ENCODE results near the gene TRIO.

TRIO gene

DNA sequence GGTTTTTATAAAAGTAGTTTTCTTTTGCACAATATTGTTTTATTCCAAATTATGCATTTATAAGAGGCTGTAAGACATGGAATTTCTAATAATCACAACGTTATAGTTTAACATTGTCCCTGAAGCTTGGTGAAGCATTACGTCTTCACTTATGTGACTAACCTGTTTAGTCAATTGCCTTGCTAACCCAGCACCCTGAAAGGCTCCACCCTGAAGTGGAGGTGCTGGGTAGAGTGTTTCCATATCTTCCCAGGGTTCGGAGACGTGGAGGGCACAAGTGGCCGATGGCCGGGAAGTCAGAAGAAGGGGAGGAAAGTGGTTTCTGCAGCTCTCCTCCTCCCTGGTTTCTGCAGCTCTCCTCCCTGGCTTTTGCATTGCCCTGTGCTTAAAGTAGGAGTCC is 83.4 kb downstream of the TRIO start:
- DNase-seq (ENCODE audit: low spot score): no peak

DNA sequence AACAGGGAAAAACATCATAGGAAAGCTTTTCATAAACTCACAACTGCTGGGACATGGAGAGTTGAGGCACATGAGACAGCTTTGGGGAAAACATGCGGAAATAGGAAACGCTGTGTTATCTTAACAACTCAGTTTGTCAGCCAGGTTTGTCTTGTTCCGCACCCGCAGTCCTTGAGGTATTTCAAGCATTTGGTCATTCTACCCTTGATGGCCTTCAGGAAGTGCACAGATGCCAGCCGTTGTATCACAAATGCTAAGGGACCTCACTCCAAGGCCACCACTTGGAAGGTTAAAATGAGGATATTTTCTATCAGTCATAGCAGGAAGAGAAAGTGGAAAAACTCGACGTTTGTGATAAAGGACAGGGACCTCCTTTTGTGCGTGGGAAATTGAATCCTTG is 83.8 kb downstream of the TRIO start:
- no peak for DNase-seq (ENCODE audit: low spot score)

DNA sequence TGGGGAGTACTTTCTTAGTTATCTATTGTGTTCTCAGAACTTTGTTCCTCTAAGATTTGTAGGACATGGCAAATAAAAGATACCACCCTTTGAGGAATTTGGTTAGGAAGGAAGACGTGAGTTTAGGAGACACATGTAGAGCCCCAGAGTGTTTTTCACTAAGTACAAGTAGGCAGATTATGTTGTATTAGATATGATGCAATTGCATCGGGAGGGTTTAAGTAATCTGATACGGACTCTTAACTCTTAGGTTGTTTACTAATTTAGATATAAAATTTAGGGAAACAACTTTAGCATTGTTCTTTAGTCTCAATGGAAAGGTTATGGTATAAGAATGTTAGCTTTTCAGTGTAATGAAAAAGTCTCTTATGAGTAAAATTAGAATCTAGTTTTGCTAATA is 84.4 kb downstream of the TRIO start:
- DNase-seq (ENCODE audit: low spot score): no peak

DNA sequence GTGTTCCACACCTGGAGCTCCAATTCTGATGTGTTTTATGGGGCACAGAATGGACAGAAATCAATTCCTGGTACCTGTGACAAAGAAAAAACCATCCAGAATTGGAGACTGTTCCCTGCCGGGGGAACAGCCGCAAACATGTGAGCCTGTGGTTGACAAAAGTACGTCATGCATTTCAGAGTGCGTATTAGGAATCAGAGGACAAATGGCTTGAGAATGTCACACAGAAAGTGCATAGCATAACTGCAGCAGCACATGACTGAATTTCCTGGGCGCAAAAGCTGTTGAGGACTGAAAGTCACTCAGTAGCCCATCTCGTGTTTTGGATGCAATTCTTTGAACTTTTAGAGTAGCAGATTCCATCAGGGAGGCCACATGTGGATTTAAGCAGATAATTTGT is 85.1 kb downstream of the TRIO start:
- no peak for DNase-seq (ENCODE audit: low spot score)

DNA sequence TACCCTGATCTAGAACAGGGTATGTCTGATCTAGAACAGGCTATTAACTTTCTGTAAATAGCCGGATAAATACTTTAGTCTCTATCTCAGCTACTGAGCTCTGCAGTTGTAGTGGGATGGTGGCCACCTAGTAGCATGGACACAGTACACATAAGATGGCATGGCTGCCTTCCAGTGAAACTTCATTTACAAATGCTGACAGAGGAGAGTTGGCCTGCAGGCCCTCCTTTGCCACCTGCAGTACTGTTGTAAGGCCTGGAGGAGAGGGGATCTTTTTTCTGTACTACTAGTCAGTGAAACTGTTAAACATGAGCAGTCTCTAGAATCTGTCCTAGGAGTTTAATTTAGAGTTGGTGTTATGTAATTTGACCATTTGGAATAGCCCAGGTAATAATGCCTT is 86.0 kb downstream of the TRIO start:
- no peak for DNase-seq (ENCODE audit: low spot score)

DNA sequence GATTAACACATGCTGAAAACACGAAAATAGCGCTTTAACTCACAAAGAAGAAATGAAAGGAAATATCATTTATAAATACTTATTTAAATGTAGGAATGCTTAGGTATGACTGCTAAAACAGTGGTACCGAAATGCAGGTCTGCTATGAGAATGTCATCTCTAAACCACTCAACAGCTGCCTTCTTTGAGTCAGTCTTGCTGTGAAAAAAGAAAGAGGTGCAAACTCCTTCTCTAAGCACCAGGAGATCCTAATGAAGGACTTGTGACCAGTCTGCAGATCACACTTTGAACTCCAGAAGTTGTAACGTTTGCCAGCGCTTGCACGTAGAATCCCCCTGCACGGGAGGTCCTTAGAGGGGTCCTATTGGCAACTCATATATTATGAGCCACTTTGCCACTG is 86.6 kb downstream of the TRIO start:
- DNase-seq (ENCODE audit: low spot score): no peak

DNA sequence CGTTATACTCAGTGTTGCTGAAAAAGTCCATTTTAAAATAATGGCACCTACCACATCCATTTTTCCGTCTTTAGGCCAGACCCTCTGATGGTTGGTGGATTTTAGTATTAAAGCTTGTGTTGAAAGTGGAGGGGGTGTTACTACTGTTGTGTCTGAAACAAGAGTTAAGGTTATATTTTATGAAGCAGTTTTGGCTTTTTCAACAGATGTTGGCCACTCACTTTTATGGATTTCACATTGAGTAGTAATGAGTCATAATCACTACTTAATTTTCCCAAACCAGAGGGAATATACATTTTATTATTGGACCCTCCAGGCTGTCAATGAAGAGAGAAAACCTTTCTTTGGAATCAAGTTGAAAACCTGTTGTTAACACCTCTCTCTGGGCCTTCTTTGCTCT is 88.0 kb downstream of the TRIO start:
- no peak for DNase-seq (ENCODE audit: low spot score)

DNA sequence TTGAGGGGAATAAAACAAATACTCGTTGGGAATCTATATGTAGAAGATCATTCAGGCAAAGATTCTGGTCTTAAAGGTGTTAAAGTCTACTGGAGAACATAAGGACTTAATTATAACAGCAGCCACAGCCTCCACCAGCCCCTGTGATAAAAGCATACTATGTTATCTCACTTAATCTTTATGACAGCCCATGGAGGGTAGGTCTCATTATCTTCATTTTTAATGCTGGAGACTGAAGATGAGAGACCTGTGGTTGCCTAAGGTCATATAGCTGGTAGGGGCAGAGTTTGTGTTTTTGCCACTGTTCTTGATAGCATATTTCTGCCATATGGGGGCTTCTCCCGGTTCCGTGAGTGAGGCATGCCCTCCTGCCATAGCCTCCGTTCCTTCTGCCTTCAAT is 88.7 kb downstream of the TRIO start:
- no peak for DNase-seq (ENCODE audit: low spot score)

DNA sequence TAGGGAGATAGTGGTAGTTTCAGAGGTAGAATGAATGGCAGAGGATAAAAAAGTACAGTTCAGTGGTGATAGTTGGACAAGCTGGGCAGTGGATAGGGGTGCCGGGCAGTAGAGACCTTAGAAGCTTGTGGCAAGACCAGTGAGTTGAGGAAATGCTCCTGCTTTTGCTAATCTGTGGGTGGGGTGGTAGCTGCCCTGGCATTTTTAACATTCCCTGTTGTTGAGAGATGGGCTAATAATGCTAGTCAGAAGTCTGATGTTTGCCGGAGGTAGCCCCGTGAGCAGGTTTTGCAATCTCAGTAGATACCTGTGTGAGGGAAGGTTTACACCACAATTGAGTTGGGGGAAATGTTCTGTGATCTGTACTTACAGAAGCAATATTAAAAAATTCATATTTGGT is 91.1 kb downstream of the TRIO start:
- DNase-seq (ENCODE audit: low spot score): no peak

DNA sequence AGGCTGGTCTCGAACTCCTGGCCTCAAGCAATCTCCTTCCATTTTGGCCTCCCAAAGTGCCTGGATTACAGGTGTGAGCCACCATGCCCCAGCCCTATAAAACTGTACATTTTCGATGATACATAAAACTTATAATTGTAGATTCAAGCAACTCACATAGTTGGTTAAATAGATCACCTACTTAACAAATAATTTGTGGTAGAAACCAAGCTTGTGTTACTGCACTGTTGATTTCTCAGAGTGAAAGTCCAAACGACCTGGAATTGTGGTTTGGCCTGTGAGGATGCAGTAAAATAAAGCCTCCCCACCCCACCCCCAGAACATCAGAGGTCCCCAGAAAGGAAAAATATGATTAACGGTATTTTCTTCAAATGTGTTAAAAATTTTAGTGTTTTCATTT is 92.7 kb downstream of the TRIO start:
- no peak for DNase-seq (ENCODE audit: low spot score)

DNA sequence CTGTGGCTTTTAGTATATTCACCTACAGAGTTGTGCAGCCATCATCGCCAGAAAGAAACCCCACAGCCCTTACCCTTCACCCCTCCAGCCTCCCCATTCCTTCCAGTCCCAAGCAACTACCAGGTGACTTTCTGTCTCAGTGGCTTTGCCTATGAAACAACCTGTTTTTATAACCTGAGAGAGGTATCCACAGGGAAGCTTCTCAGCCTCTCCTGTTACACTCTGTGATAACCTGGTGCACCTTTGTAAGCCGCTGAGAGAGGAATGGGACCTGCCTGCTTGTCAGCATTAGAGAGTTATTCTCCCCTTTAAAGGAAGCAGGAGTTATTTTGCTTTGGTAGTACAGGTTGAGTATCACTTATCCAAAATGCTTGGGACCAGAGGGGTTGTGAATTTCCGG is 93.6 kb downstream of the TRIO start:
- DNase-seq (ENCODE audit: low spot score): no peak

DNA sequence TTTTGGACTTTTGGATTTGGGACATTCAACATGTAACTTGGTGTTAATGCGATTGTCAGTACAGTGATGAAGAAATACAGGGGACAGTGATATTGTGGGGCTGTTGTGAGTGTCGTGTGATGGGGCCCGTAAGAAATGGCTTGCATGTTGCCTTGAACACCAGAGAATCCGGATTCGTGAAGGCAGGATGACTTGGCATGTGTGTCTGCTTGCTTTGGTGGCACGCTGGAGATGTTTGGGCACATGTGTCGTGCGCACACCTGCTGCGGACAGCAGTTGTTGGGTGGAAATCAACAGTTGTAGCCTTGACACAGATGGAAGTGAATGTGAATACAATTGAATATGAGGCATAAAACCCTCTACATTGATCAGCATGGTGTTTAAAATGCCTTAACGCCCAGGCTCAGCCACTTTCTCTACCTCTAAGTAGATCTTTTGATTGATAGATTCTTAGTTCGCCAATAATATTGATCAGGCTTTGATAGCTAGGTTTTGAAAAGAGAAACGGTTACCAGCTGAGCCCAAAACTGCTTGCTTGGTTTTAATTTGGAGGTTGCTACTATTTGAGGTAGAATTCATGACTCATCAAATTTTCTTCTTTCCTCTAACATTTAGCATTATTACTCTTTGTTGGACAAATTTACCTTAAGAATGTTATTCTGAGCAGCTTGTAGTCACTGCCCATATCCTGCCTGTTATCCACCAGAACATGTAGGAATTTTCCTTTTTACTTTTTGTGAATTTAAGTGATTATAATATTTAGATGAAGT is 94.4 kb downstream of the TRIO start:
- DNase-seq (ENCODE audit: low spot score): no peak

DNA sequence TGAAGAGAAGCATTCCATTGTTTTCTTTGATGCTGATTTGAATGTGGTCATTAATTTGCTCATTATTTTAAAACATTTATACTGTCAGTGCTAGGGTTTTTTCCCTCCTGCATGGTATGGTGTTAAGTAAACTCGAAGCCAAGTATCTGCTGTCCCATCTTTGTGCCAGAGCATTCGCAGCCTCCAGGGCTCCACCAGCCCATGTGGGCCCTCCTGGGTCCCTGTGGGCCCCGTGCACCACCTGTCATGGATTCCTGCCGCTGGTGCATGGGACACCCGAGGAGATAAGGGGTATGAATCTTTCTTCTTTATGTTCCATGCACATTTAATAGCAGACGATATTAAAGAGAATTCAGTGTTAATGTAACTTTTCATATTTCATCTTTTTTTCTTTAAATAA is 95.1 kb downstream of the TRIO start:
- DNase-seq (ENCODE audit: low spot score): no peak

DNA sequence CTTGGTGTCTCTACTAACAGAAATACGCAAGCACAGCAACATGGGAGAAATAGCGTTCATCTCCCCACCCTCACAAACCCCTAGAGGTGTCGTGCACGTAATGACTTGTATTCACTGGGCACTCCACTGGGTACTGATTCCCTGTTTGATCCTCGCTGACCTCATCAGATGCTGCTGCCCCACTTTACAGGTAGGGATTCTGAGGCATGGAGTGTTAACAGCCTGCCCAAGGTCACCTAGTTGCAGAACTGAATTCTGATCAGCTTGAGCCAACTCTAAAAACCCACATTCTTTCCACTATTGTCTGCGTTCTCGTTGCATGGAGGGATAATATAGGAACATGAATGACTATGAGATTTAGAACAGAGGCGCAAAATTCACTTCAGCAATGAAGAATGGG is 96.3 kb downstream of the TRIO start:
- DNase-seq (ENCODE audit: low spot score): no peak

DNA sequence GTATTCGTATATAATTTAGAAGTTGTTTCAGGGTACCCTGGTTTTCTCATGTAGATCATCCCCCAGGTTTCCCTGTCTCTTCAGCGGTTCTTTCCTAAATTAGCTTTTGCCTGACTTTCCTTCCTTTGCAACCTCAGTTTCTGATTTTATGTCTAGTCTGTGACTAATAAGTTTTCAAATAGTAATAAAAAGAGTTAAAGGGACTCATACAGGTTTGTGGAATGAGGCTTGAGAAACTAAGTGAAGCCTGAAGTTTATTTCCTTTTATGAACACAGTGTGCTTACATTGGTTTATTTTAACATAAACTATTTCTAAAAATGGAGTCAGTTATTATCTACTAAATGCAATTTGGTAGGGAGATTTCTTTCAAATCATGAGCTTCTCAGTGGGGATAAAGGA is 96.8 kb downstream of the TRIO start:
- no peak for DNase-seq (ENCODE audit: low spot score)

DNA sequence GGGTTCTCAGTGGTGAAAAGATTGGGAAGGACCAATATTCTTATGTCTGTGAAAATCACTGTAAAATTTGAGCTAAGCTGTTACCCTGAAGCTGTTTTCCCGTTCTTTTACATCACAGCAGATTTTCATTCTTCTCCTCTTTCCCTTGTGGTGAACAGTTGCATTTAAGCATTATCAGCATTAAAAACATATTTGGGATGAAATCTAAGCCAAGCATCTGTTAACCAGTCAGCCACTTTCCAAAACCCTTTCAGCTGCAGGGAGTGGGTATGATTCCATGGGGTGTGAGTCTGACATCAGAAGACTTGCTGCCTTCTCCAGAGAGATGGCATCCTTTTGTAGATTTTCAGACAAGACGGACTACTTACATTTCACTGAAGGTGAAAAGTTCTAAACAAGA is 97.2 kb downstream of the TRIO start:
- DNase-seq (ENCODE audit: low spot score): no peak

DNA sequence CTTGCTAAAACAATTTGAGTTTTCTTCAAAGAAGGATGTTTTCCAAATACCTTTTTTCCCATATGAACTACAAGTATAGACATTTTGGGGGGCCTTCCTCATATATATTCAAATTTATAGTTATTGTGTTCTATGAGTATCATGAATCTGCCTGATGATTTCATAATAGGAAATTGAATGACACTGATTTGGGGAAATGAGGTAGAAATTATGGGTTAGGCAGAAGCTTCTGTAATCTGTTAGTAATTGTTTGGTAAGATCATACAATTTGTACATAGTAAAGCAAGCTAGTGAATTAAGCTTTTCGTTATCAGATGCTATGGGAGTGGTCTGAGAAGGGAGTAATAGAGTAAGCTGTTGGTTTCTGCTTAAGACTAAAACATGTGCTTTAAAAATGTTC is 98.0 kb downstream of the TRIO start:
- no peak for DNase-seq (ENCODE audit: low spot score)

DNA sequence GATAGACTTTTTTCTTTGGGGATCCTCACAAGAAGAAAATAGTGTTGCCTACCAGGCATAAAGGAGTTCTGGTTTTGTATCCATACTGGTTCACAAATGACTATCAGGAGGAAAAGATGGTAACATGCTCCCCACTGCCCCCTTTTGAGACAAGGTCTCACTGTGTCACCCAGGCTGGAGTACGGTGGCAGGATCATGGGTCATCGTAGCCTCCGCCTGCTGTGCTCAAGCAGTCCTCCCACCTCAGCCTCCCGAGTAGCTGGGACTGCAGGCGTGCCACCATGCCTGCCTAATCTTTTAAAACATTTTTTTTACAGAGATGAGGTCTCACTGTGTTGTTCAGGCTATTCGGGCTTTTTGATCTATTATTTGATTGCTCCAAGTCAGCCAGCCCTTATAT is 99.3 kb downstream of the TRIO start:
- DNase-seq (ENCODE audit: low spot score): no peak

DNA sequence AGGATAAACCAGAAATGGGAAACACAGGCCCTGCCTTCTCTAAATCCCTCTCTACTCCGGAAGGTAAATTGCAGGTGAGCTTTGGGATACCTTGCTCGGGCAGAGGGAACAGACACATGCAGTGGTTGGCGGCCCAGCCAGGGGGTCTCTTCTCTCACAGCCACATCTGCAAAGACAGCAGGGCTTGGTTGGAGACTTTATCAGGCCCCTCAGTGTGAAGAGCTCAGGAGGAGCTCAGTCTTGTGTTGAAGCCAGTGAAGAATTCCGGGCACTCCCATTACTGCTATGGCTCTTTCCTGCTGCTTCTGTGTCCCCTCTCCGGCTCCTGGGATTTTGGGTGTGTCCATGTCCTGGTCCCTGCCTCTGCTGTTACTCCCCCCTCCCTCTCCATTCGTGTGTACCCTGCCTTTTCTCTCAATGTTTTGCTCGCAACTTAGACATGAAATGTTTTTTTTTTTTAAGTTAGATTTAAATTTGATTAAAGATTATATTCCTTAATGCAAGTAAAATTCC is 99.8 kb downstream of the TRIO start:
- DNase-seq (ENCODE audit: low spot score): no peak

DNA sequence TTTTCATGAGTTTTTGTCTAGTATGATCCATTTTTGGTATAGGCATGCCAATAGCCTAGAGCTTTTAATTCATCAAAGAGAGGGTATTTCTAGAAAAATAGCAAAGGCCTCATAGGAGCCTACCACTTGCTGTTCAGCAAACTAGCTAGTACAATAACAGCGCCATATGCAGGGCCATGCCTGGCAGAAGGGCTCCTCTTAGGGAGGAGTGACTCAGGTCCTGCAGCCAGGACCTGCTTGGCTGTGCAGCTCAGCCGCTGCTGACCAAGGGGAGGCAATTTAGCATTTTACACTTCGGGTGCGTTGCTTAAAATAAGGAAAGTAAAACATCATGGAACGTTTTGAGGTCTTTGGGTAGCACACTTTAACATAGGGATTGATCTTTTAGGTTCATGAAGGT is 100.6 kb downstream of the TRIO start:
- no peak for DNase-seq (ENCODE audit: low spot score)

DNA sequence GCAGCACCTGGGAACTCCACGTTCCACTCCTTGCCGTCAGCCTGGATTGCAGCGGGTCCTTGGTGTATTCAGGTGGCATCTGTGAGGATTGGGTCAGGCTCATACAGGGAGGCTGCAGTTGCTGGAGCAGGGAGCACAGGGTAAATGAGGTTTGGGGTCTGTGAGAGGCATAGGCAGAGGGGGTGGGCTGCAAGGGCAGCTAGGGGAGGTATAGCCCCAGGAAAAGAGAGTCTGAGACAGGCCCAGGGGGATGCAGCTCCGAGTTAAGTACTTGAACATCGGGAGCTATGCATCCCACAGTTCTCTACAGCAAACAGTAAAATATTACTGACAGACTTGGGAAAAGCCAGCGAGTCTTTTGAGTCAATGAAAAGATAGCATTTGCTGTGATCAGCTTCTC is 101.6 kb downstream of the TRIO start:
- DNase-seq (ENCODE audit: low spot score): no peak

DNA sequence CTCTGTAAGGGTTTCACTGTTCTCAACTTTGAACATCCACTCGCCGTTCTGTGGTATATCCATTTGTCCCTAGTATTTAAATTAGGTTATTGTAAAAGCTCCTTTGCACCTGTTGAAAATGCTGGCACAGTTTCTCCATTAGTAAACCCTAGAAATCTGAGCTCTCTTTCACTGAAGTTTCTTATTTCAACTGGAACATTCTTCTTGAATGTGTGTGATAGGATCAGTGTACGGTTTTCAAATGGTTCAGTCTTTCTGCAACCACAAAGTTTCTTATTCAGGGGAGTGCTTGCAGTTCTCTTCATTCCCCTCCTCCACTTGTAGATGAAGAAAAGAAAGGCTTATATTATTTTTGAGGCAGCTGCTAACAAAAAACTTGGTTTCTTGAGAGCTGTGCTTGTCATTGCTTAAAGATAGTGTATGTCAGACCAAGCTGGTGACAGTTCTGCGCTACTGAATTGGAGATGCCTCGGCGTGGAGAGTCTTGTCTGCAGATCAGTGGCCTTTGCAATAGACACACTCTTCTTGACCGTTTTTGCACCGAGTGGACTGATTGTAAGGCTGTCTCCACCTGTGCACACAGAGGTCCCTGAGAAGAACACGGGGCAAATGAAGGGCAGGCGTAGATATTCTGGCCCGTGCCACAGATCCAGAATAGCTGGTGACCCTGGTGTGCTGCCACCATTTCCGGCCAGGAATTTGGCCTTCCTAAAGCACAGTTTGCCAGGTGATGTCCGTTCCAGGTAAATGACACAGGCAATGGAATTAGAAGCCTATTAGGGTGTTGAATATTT is 102.2 kb downstream of the TRIO start:
- DNase-seq (ENCODE audit: low spot score): no peak

DNA sequence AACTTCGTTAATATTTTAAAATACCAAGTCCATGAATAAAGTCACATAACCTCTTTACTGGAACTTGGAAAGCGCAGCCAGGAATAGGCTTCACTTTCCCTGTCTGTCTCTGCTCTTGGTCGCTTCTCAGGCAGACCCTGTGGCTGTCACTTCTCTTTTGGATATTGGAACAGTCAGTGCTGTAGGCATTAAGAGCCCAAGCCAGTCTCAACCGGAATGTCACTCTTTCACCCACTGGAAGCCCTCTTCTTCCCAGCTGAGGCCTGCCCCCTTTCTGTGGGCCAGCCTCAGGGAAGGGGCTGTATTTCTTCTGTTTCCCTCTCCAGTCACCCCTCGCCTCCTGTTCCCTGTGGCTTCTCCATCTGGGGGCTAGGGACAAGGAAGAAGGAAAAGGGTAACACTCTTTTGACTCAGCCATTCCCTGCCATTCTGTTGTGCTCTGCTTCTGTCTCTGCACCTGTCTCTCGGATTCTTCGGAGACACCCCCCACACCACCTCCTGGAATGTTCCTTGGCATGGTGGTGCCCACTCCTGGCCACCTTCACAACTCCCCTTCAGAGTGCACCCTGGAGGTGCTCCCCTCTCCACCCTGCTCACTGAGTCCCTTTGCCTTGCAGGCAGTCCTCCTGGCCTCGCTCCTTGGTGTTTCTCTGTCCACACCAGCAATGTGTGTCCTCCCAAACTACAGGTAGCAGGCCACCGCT is 103.4 kb downstream of the TRIO start:
- DNase-seq (ENCODE audit: low spot score): no peak
